ENCODE measurements around the gene MSLN. TPM values are rescaled to one million over a fixed set of nuclear protein-coding genes. Genes with fewer than 3 reads are reported as not detected.

Gene MSLN
- total and polyA plus RNA-seq, 2 donors (not counting 3 experiments of a cell fraction or from before 2014, with no cell fraction given): not detected

GRCh38 chr16:734981-735881, 25.3 kb upstream of the MSLN start:
- Histone ChIP-seq H3K9ac (replicated peaks; ENCODE audit: extremely low read depth, insufficient read depth, low read length) (no peak overlapping the region), H2AFZ (ENCODE audit: low read depth, low read length) (no peak overlapping the region), H3K27me3 (ENCODE audit: control insufficient read depth in 2 of 2, insufficient read depth in 2 of 2, low read length in 2 of 2) (no peaks in the 10 kb centered on the region), H3K27ac (ENCODE audit: insufficient read depth, low read depth, low read length) (no peak overlapping the region), H3K79me2 (ENCODE audit: control insufficient read depth, insufficient read depth, low read length) (peaks cover 4% of the 10 kb centered on the region), H3K36me3 (ENCODE audit: control insufficient read depth in 2 of 2, extremely low read depth in 1 of 2, insufficient read depth in 2 of 2, low read length in 2 of 2) (peaks cover 7 to 42% of the 10 kb centered on the region in 2 experiments), H3K4me3 (replicated peaks in 1 of 3; ENCODE audit: insufficient read depth in 1 of 3, low read depth in 1 of 3, low read length in 3 of 3) (no peak overlapping the region), H3K4me2 (ENCODE audit: insufficient read depth, low read length) (no peak overlapping the region), H3K9me3 (replicated peaks; ENCODE audit: control insufficient read depth, insufficient read depth, low read length) (no peaks in the 10 kb centered on the region), H3K4me1 (ENCODE audit: control insufficient read depth, extremely low read depth, insufficient read depth, low read length) (peaks cover 6% of the 10 kb centered on the region), H3K9me1 (replicated peaks; ENCODE audit: control insufficient read depth, extremely low read depth, insufficient read depth, low read length) (no peaks in the 10 kb centered on the region), H4K20me1 (replicated peaks; ENCODE audit: control insufficient read depth, extremely low read depth, insufficient read depth, low read length) (no peaks in the 10 kb centered on the region)
- BruUV-seq (replicated peaks): no TSS peak
- ChIA-PET CTCF (no interaction called here), POLR2A (no interaction called here)
- intact Hi-C loops (cut with micrococcal nuclease) (no loop called here), dilution Hi-C loops (cut with MboI; ENCODE audit: extremely low pct_ligation_motif_present, low sequenced_read_pairs) (no loop called here)
- FAIRE-seq: no peak
- no peak for TF ChIP-seq CTCF (IDR thresholded peaks at IDR 0.05; ENCODE audit: extremely low read depth in 1 of 2, insufficient read depth in 1 of 2, low read depth in 1 of 2, low read length in 2 of 2)
- no peak for TF ChIP-seq POLR2A (IDR thresholded peaks at IDR 0.05; ENCODE audit: low read depth, low read length)
- no peak for TF ChIP-seq EZH2 (IDR thresholded peaks at IDR 0.05; ENCODE audit: borderline replicate concordance, low read depth, low read length, severe bottlenecking)
- TF ChIP-seq MYC (IDR thresholded peaks at IDR 0.05; ENCODE audit: low read depth, low read length): no peak
- TF ChIP-seq FOS (IDR thresholded peaks at IDR 0.05; ENCODE audit: borderline replicate concordance, insufficient read depth, low read length): no peak
- no peak for TF ChIP-seq MAX (IDR thresholded peaks at IDR 0.05; ENCODE audit: insufficient read depth, insufficient read length)
- no peak for TF ChIP-seq POLR2AphosphoS5 (IDR thresholded peaks at IDR 0.05; ENCODE audit: insufficient read depth, low read depth, low read length)
- DNase-seq (ENCODE audit: low read depth, low spot score): no peak

Measured in endothelial cell of umbilical vein (primary cell).